AG09319 (cell line): ENCODE measurements around the gene PPIA.
"Not testable (repeated sequence)": the region's sequence is repeated elsewhere in the genome, so short reads cannot be mapped to it uniquely, and the experiment has no call there.

Source experiments
- DNase-seq: peaks from one replicate; pipeline ENCODE4 v3.0.0-alpha.2; 2010; ENCODE audit warnings: low read depth; ENCODE audit errors: extremely low read depth
- CTCF ChIP-seq: IDR thresholded peaks from 2 replicates; pipeline ENCODE4 v1.5.1; 2011; ENCODE audit warnings: low read depth, mild to moderate bottlenecking, inconsistent platforms, low read length, moderate library complexity

Gene PPIA

GRCh38 chr7:44802418-44803025, 6.0 kb downstream of the PPIA start:
- no peak for TF ChIP-seq CTCF
- no peak for DNase-seq

GRCh38 chr7:44803828-44804519, 7.5 kb downstream of the PPIA start:
- not testable (repeated sequence) for DNase-seq

- no peak for DNase-seq
- TF ChIP-seq CTCF = no peak
Observed at GRCh38 chr7:44805950-44806349, 9.5 kb downstream of the PPIA start.

- no peak for TF ChIP-seq CTCF
- no peak for DNase-seq
Observed at GRCh38 chr7:44808914-44809393, 12.5 kb downstream of the PPIA start.

- DNase-seq = no peak
- no peak for TF ChIP-seq CTCF
Observed at GRCh38 chr7:44811093-44811492, 14.6 kb downstream of the PPIA start.

- no peak for DNase-seq
- no peak for TF ChIP-seq CTCF
Observed at GRCh38 chr7:44811571-44811970, 15.1 kb downstream of the PPIA start.

GRCh38 chr7:44814919-44815318, 18.4 kb downstream of the PPIA start:
- TF ChIP-seq CTCF = no peak

GRCh38 chr7:44819292-44819691, 22.8 kb downstream of the PPIA start:
- no peak for TF ChIP-seq CTCF
- no peak for DNase-seq

More at GRCh38 chr7:44814919-44815318, 18.4 kb downstream of the PPIA start:
- no peak for DNase-seq
